ENCODE data around the gene EDN2. TPM values are rescaled to one million over a fixed set of nuclear protein-coding genes. Genes with fewer than 3 reads are reported as not detected.

Gene EDN2
- total and polyA plus RNA-seq, 2 experiments from 2014 or later = 0.40 to 2.3 TPM

DNA sequence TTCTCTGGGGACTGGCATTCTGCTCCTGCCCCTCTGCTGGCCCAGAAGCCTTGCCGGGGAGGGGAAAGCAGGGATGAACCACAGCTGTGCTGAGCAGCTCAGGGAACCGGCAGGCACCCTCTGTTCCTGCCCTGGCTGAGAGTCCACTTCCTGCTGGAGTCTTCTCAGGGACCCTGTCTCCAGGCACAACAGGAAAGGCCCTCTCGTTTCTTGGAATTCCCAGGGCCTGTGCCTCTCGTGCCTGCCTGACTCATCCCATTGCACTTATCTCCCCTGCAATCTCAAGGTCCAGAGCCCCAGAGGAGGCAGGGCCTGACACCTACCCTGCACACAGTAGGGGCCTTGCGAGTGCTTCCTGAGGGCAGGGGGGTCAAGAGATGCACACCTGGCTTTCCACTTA, 1.1 kb upstream of the EDN2 start:
- H3K27me3 ChIP-seq = no peaks in the 10 kb centered on the region
- peaks cover 72% of the 10 kb centered on the region for H3K4me1 ChIP-seq (ENCODE audit: insufficient read depth)
- no peak overlapping the region for H2AFZ ChIP-seq
- H3K4me3 ChIP-seq = no peak overlapping the region
- no peaks in the 10 kb centered on the region for H3K9me3 ChIP-seq (ENCODE audit: low read depth)
- no peaks in the 10 kb centered on the region for H3K9me2 ChIP-seq (replicated peaks; ENCODE audit: insufficient read depth)
- peak; percentile 68 for DNase-seq (ENCODE audit: low spot score)
- 40% methylated on average over 5 of the region's 5 CpGs for WGBS (ENCODE audit: low lambda C conversion rate, missing lambda C conversion rate)
- H3K27ac ChIP-seq = peak overlapping the region; percentile 69
- H3K4me2 ChIP-seq = no peak overlapping the region
- H4K20me1 ChIP-seq (ENCODE audit: insufficient read depth, poor library complexity, severe bottlenecking) = no peaks in the 10 kb centered on the region
- TF ChIP-seq, protein P1, sequence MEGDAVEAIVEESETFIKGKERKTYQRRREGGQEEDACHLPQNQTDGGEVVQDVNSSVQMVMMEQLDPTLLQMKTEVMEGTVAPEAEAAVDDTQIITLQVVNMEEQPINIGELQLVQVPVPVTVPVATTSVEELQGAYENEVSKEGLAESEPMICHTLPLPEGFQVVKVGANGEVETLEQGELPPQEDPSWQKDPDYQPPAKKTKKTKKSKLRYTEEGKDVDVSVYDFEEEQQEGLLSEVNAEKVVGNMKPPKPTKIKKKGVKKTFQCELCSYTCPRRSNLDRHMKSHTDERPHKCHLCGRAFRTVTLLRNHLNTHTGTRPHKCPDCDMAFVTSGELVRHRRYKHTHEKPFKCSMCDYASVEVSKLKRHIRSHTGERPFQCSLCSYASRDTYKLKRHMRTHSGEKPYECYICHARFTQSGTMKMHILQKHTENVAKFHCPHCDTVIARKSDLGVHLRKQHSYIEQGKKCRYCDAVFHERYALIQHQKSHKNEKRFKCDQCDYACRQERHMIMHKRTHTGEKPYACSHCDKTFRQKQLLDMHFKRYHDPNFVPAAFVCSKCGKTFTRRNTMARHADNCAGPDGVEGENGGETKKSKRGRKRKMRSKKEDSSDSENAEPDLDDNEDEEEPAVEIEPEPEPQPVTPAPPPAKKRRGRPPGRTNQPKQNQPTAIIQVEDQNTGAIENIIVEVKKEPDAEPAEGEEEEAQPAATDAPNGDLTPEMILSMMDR (IDR thresholded peaks at IDR 0.05; ENCODE audit: poor library complexity) = no peak
- H3K36me3 ChIP-seq (replicated peaks; ENCODE audit: insufficient read depth, low read depth) = no peaks in the 10 kb centered on the region
- no peaks in the 10 kb centered on the region for H3K79me2 ChIP-seq

DNA sequence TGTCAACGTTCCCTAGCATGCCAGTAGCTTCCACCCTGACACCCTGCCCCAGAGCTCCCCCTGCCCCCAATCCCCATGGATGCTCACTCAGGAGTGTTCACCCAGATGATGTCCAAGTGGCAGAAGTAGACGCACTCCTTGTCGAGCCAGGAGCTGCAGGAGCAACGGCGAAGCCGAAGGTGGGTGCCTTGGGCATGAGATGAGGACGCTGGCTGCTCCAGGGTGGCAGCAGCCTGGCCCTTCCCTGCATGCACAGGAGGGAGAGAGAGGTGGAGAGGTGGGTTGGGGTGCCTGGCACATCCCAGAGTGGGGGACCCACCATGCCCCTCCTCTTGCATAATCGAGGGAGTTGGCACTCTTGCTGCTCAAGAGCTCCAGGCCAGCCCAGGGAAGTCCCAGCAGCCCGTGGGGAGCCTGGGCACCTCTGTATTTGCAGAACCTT, 502 bp downstream of the EDN2 start:
- DNase-seq (ENCODE audit: low spot score) = no peak
- Histone ChIP-seq H3K27ac (no peak overlapping the region), H2AFZ (no peak overlapping the region), H3K4me3 (no peak overlapping the region), H3K9me3 (ENCODE audit: low read depth) (no peaks in the 10 kb centered on the region), H3K4me2 (no peak overlapping the region), H3K4me1 (ENCODE audit: insufficient read depth) (peaks cover 76% of the 10 kb centered on the region), H3K36me3 (replicated peaks; ENCODE audit: insufficient read depth, low read depth) (no peaks in the 10 kb centered on the region), H4K20me1 (ENCODE audit: insufficient read depth, poor library complexity, severe bottlenecking) (no peaks in the 10 kb centered on the region), H3K79me2 (no peaks in the 10 kb centered on the region), H3K9me2 (replicated peaks; ENCODE audit: insufficient read depth) (no peaks in the 10 kb centered on the region), H3K27me3 (no peaks in the 10 kb centered on the region)
- 77% methylated on average over 9 of the region's 9 CpGs for WGBS (ENCODE audit: low lambda C conversion rate, missing lambda C conversion rate)
- no peak for TF ChIP-seq EZH2phosphoT487 (IDR thresholded peaks at IDR 0.05; ENCODE audit: low read depth, severe bottlenecking, unreplicated experiment)
- TF ChIP-seq, protein P1 (IDR thresholded peaks at IDR 0.05; ENCODE audit: poor library complexity) = no peak
- no peak for TF ChIP-seq EZH2 (IDR thresholded peaks at IDR 0.05; ENCODE audit: borderline replicate concordance)

DNA sequence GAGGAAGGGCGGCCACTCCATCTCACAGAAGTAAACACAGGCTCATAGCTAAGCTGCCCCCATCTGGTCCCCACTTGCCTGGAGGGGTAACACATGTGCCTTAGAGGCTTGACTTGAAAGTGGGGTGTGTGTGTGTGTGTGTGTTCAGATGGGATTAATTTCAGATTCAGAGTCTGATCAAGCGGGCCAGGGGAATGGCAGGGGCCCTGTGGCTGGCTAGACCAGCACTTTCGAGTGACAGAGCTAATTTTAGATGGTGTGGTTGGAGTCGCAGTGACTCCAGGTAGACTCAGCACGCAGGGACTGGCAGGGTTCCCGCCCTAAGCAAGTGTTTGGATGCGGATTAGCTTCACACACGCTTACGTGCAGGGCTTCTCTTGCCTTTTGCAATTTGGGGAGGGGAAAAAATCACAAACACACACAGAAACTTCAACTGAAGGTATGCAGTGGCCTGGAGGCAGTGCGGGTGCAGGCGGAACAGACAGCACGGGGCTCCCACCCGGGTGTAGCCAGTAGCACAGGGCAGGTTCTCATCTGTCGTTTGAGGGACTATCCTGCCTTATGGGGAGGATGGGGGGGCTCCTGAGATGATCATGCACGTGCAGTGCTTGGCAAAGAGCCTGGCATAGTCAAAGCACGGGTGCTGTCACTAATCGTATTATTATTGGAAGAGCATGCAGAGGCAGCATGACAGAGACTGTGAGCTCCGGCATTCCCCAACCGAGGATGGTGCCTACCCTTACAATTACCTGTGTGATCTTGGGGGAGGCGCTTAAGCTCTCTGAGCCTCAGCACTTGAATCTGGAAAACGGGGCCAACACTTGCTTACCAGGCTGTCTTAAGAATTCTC, 1.3 kb downstream of the EDN2 start:
- H2AFZ ChIP-seq = no peak overlapping the region
- TF ChIP-seq EZH2 (IDR thresholded peaks at IDR 0.05; ENCODE audit: borderline replicate concordance) = no peak
- TF ChIP-seq, protein P1 (IDR thresholded peaks at IDR 0.05; ENCODE audit: poor library complexity) = no peak
- TF ChIP-seq EZH2phosphoT487 (IDR thresholded peaks at IDR 0.05; ENCODE audit: low read depth, severe bottlenecking, unreplicated experiment) = no peak
- H3K36me3 ChIP-seq (replicated peaks; ENCODE audit: insufficient read depth, low read depth) = no peaks in the 10 kb centered on the region
- no peaks in the 10 kb centered on the region for H4K20me1 ChIP-seq (ENCODE audit: insufficient read depth, poor library complexity, severe bottlenecking)
- peak overlapping the region; percentile 20 for H3K4me2 ChIP-seq
- 64% methylated on average over 21 of the region's 21 CpGs for WGBS (ENCODE audit: low lambda C conversion rate, missing lambda C conversion rate)
- no peaks in the 10 kb centered on the region for H3K27me3 ChIP-seq
- no peaks in the 10 kb centered on the region for H3K79me2 ChIP-seq
- H3K9me2 ChIP-seq (replicated peaks; ENCODE audit: insufficient read depth) = no peaks in the 10 kb centered on the region
- DNase-seq (ENCODE audit: low spot score) = no peak
- no peak overlapping the region for H3K4me3 ChIP-seq
- peak overlapping the region; percentile 73 for H3K27ac ChIP-seq
- H3K4me1 ChIP-seq (ENCODE audit: insufficient read depth) = peaks cover 71% of the 10 kb centered on the region
- H3K9me3 ChIP-seq (ENCODE audit: low read depth) = no peaks in the 10 kb centered on the region
